Astrocyte of the spinal cord (primary cell): ENCODE data around the gene GSTK1.

Experiments
- DNase-seq: peaks from one replicate; pipeline ENCODE4 v3.0.0; 2011; ENCODE audit warnings: low read depth, low spot score
- H3K4me3 ChIP-seq: 2 replicates; pipeline ENCODE4 v1.5.1; 2011; ENCODE audit warnings: low read depth, mild to moderate bottlenecking, low read length, moderate library complexity
- in situ Hi-C: cut with HindIII; loops from 2 replicates; pipeline ENCODE4 v1.10.0; 2017; ENCODE audit warnings: low sequenced_read_pairs
- TF ChIP-seq, protein P1 (sequence below): IDR thresholded peaks from 2 replicates; pipeline ENCODE4 v1.5.1; 2012; ENCODE audit warnings: low read depth, mild to moderate bottlenecking, low read length, inconsistent platforms

The GSTK1 gene

DNA sequence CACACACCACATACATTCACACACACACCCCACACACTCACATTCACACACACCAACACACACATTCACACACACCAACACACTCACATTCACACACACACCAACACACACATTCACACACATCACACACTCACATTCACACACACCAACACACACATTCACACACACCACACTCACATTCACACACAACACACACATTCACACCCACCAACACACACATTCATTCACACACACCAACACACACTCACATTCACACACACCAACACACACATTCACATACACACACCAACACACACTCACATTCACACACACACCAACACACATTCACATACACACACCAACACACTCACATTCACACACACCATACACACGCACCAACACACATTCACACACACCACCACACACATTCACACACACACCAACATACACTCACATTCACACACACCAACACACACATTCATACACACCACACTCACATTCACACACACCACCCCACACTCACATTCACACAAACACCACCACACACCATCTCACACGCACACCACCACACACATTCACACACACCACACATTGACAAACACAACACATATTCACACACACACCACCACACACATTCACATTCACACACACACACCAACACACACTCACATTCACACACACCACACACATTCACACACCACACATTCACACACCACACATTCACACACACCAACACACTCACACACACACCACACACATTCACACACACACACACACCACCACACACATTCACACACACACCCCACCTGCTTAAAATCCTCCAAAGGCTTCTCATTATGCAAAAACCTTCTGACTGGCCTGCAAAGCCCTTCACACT lies 32.4 kb upstream of the GSTK1 start:
- in situ Hi-C loops: no loop called here
- no peak overlapping the region for H3K4me3 ChIP-seq
- TF ChIP-seq, protein P1, sequence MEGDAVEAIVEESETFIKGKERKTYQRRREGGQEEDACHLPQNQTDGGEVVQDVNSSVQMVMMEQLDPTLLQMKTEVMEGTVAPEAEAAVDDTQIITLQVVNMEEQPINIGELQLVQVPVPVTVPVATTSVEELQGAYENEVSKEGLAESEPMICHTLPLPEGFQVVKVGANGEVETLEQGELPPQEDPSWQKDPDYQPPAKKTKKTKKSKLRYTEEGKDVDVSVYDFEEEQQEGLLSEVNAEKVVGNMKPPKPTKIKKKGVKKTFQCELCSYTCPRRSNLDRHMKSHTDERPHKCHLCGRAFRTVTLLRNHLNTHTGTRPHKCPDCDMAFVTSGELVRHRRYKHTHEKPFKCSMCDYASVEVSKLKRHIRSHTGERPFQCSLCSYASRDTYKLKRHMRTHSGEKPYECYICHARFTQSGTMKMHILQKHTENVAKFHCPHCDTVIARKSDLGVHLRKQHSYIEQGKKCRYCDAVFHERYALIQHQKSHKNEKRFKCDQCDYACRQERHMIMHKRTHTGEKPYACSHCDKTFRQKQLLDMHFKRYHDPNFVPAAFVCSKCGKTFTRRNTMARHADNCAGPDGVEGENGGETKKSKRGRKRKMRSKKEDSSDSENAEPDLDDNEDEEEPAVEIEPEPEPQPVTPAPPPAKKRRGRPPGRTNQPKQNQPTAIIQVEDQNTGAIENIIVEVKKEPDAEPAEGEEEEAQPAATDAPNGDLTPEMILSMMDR: no peak
- no peak for DNase-seq

DNA sequence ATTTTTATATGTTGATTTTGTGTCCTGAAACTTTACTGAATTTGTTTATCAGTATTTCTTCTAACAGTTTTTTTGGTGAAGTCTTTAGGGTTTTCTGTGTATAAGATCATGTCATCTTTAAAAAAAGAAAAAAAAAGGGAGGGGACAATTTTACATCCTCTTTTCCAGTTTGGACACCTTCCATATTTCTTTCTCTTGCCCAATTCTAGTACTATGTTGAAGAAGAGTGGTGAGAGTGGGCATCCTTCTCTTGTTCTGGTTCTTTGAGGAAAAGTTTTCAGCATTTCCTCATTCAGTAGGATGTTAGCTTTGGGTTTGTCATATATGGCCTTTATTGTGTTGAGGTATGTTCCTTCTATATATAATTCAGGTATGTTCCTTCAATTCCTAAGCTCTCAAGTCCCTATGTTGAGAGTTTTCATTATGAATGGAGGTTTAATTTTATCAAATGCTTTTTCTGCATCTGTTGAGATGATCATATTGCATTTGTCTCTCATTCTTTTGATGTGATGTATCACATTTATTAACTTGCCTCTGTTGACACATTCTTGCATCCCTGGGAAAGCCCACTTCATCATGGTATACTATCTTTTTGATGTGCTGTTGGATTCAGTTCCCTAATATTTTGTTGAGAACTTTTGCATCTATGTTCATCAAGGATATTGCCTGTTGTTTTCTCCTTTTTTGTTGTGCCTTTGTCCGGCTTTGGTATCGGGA lies 29.3 kb upstream of the GSTK1 start:
- H3K4me3 ChIP-seq: no peak overlapping the region
- TF ChIP-seq, protein P1: no peak
- in situ Hi-C loops: no loop called here
- no peak for DNase-seq

DNA sequence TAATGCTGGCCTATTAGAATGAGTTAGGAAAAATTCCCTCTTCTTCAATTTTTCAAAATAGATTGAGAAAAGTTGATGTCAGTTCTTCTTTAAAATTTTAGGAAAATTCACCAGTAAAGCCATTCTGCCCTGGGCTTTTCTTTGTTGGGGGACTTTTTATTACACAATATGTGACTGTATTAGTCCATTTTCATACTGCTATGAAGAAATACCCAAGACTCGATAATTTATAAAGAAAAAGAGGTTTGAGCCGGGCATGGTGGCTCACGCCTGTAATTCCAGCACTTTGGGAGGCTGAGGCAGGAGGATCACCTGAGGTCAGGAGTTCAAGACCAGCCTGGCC lies 28.7 kb upstream of the GSTK1 start:
- DNase-seq: no peak
- no peak overlapping the region for H3K4me3 ChIP-seq
- in situ Hi-C loops: no loop called here
- TF ChIP-seq, protein P1: no peak

DNA sequence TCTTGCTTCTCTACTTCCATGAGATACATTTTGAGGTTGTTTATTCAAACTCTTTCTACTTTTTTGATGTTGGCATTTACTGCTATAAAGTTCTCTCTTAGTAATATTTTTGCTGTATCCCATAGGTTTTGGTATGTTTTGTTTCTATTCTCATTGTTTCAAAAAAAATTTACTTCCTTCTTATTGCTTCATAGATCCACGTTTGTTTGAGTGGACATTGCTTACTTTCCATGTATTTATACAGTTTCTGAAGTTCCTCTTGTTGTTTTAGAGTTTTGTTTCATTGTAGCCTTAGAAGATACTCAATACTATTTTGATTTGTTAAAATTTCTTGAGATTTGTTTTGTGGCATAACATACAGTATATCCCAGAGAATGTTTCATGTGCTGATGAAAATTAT lies 27.7 kb upstream of the GSTK1 start:
- TF ChIP-seq, protein P1: no peak
- no peak overlapping the region for H3K4me3 ChIP-seq
- DNase-seq: no peak
- in situ Hi-C loops: no loop called here

DNA sequence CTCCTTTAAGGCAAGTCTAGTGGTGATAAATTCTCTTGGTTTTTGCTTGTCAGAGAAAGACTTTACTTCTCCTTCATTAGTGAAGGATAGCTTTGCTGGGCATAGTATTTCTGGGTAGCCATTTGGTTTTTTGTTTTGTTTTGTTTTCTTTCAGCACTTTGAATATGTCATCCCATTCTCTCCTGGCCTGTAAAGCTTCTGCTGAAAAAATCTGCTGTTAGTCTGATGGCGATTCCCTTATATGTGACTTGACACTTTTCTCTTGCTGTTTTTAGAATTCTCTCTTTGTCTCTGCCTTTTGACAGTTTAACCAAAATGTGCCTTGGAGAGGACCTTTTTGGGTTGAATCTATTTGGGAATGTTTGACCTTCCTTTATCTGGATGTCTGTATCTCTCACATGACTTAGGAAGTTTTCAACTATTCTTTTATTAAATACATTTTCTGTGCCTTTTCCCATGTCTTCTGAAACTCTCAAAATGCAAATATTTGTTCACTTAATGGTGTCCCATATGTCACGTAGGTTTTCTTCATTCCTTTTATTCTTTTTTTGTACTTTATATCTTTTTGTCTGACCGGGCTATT lies 26.7 kb upstream of the GSTK1 start:
- no peak overlapping the region for H3K4me3 ChIP-seq
- in situ Hi-C loops: no loop called here
- no peak for DNase-seq
- TF ChIP-seq, protein P1: no peak

DNA sequence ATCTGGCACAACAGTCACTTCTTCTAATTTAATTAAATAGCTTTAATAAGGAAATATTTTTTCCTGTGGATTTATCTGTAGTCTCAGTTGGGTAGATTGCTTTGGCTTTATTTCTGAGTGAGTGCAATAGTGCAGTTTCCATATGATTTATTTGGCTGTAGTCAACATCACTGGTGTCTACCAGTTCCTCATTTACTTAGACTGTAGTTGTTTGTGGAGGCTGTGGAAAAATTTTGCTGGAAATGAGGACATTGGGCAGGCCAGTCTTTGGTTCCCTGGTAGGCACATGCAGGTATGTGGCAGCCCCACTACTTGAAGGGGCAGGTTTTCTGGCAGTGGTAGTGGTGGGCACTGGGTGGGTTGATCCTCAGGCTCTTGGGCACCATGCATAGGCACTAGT lies 25.9 kb upstream of the GSTK1 start:
- in situ Hi-C loops: no loop called here
- H3K4me3 ChIP-seq: no peak overlapping the region
- TF ChIP-seq, protein P1: no peak
- no peak for DNase-seq
